ENCODE measurements around the gene HOXB1.
"Not testable (repeated sequence)": the region's sequence is repeated elsewhere in the genome, so short reads cannot be mapped to it uniquely, and the experiment has no call there.

Gene HOXB1

DNA sequence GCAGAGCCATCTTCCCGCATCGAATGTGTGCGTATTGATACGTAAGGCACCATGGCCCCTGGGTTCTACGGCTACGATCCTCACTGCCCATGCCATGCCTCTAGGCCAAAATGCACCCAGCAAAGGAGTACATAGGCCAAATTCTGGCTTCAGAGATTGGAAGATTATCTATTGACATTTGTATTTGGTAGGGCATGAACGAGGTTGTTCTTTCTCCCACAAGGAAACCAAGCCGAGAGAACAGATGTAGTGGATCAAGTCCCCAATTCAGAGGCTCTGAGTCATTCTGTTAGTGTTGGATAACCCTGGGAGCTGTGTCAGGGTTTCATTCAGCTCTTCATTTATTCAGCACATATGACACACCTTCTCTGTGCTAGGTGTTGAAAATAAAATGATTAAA is 36.5 kb downstream of the HOXB1 start:
- DNase-seq (ENCODE audit: low spot score): no peak

- DNase-seq (ENCODE audit: low spot score): no peak
Observed at GRCh38 chr17:48492401-48493298, 38.2 kb downstream of the HOXB1 start.

- DNase-seq (ENCODE audit: low spot score): no peak
Observed at GRCh38 chr17:48491527-48492273, 39.1 kb downstream of the HOXB1 start.

- DNase-seq (ENCODE audit: low spot score): no peak
Observed at GRCh38 chr17:48490451-48490892, 40.3 kb downstream of the HOXB1 start.

GRCh38 chr17:48489781-48490180 is 41.0 kb downstream of the HOXB1 start:
- no peak for DNase-seq (ENCODE audit: low spot score)

DNA sequence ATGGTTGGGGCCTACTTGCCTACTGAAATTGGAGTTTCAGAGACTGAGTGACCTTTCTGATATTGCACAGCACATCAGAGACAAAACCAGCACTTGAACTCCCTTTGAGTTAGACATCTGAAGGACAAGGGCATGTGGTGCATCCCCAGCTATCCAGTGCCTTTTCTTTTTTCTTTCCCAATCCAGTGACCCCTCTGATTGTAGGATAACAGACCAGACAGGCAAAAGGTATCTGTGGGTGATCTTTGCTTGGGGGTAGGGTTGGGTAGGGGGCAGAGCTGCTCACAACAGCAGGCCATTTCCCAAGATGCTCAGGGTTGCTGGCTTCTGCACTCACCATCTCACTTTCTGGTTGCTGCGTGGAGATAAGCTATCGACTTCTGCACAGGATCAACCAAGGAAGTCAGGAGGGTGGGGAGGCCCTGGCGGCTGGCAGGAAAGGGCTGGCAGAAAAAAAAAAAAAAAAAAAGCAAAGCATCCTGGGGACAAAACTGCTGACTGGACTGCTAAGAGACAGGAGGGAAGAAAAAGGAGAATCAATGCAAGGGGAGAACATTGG is 42.2 kb downstream of the HOXB1 start:
- DNase-seq (ENCODE audit: low spot score): no peak

- no peak for DNase-seq (ENCODE audit: low spot score)
Observed at GRCh38 chr17:48487221-48487620, 43.6 kb downstream of the HOXB1 start.

DNA sequence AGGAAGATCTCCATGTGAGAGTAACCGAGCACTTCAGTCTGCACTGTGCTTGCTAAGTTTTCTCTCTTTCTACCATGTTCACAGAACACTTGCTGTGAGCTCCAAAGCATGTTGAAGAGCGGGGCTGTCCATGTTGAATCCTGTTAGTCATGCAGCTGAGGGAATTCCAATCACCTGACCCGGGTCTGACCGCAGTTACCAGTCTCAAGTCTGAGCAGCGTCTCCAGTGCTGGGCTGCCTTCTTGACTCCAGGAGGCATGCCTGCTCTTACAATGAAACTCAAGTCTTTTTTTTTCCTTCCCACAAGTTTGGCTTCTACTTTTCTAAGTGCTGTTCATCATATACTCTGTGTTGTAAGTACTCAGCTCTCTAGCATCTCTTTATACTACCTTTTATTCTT is 44.3 kb downstream of the HOXB1 start:
- DNase-seq (ENCODE audit: low spot score): no peak

- no peak for DNase-seq (ENCODE audit: low spot score)
Observed at GRCh38 chr17:48484850-48485249, 46.0 kb downstream of the HOXB1 start.

DNA sequence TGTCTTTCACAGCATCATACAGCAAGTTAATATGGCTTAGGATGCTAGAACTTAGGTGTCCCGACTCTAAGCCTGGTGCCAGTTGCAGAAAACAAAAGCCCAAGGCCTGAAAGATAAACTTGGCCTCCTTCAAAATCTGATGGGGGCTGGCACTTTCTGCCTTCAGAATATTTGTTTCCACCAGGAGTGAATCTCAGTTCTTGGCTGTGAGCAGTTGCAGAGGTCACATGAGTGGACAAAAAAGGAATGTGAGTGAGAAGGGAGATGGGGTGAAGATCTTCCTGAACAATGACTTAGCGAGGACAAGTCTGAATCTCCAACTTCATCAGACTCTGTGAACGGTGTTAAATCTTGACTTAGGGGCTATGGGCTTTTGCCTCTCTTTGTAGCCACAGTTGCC is 46.6 kb downstream of the HOXB1 start:
- DNase-seq (ENCODE audit: low spot score): no peak

GRCh38 chr17:48483471-48484131 is 47.2 kb downstream of the HOXB1 start:
- no peak for DNase-seq (ENCODE audit: low spot score)

GRCh38 chr17:48483004-48483403 is 47.8 kb downstream of the HOXB1 start:
- no peak for DNase-seq (ENCODE audit: low spot score)

GRCh38 chr17:48482301-48482700 is 48.5 kb downstream of the HOXB1 start:
- not testable (repeated sequence) for DNase-seq (ENCODE audit: low spot score)

DNA sequence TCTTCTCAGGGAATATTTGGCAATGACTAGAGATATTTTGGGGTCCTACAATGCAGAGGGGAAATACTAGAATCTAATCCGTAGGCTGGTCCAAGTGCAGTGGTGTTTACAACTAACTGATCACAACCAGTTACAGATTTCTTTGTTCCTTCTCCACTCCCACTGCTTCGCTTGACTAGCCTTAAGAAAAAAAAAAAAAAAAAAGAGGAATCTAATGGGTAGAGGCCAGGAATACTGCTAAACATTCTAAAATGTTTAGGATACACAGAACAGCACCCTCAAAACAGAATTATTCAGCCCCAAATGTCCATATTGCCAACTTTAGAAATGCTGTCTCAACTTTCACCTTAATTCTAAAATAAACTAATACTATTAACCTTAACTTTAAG is 51.8 kb downstream of the HOXB1 start:
- no peak for DNase-seq (ENCODE audit: low spot score)
